HEK293 (cell line): ENCODE results near the gene KLHL35.

Experiments used
- CTCF ChIA-PET: fragments of 350-600 bp; formaldehyde crosslinking; extraction: SDS; loops from one replicate; lab custom pipeline; 2021; ENCODE audit warnings: antibody characterized with exemption; lab: Yijun Ruan, JAX
- POLR2A ChIA-PET: fragments of 300-600 bp; formaldehyde crosslinking; extraction: SDS; loops from one replicate; lab custom pipeline; 2020; ENCODE audit warnings: antibody characterized with exemption, inconsistent platforms; lab: Yijun Ruan, JAX
- H3K27ac ChIP-seq: fragments of 200-500 bp; sonication (Bioruptor generic); 2 replicates; pipeline ENCODE4 v1.5.1; 2014; ENCODE audit warnings: low read depth, low read length, control low read depth, inconsistent platforms; ENCODE audit errors: extremely low read depth
- H3K36me3 ChIP-seq, 2 experiments: fragments of 200-500 bp in 1 of 2; sonication (Bioruptor generic) in 1 of 2; 1 replicate in 1 of 2; 2 replicates in 1 of 2; pipeline ENCODE4 v1.5.1; 2014 to 2017; ENCODE audit warnings: inconsistent platforms in 2 of 2, low read length in 2 of 2; ENCODE audit not compliant: control insufficient read depth in 2 of 2, insufficient read depth in 1 of 2
- H3K4me1 ChIP-seq: fragments of 200-500 bp; sonication (Bioruptor generic); 2 replicates; pipeline ENCODE4 v1.5.1; 2014; ENCODE audit warnings: mild to moderate bottlenecking, low read length, inconsistent platforms; ENCODE audit not compliant: control insufficient read depth, insufficient read depth
- H3K4me3 ChIP-seq: 2 replicates; pipeline ENCODE4 v1.5.1; 2011; ENCODE audit warnings: low read depth, mild to moderate bottlenecking, control low read depth, low read length, moderate library complexity
- H3K9me3 ChIP-seq: fragments of 200-500 bp; sonication (Bioruptor generic); 2 replicates; pipeline ENCODE4 v1.5.1; 2014; ENCODE audit warnings: low read depth, low read length, inconsistent platforms; ENCODE audit not compliant: control insufficient read depth, insufficient read depth
- ZNF174 ChIP-seq: fragments of 450-650 bp; formaldehyde crosslinking; IDR thresholded peaks from 2 replicates; pipeline ENCODE4 v1.5.0; 2017; ENCODE audit warnings: missing biosample characterization, mild to moderate bottlenecking, missing genetic modification characterization
- ZNF335 ChIP-seq: fragments of 450-650 bp; formaldehyde crosslinking; conservative IDR thresholded peaks from 2 replicates; pipeline ENCODE4 v1.5.1; 2016; ENCODE audit warnings: missing biosample characterization, missing genetic modification characterization
- ZNF366 ChIP-seq: fragments of 450-650 bp; formaldehyde crosslinking; conservative IDR thresholded peaks from 2 replicates; pipeline ENCODE4 v1.5.1; 2016; ENCODE audit warnings: missing biosample characterization, missing genetic modification characterization
- ZNF623 ChIP-seq: fragments of 450-650 bp; formaldehyde crosslinking; IDR thresholded peaks from 2 replicates; pipeline ENCODE4 v1.5.1; 2016; ENCODE audit warnings: missing biosample characterization, missing genetic modification characterization
- TF ChIP-seq, protein P1 (sequence below): fragments of 450-650 bp; formaldehyde crosslinking; IDR thresholded peaks from 2 replicates; pipeline ENCODE4 v1.5.0; 2017; ENCODE audit warnings: missing biosample characterization, missing genetic modification characterization, borderline replicate concordance
- TF ChIP-seq, protein P2 (sequence below): fragments of 450-650 bp; formaldehyde crosslinking; optimal IDR thresholded peaks from 2 replicates; pipeline ENCODE3; 2016; ENCODE audit warnings: missing biosample characterization, mild to moderate bottlenecking, missing genetic modification characterization
- TF ChIP-seq, protein P3 (sequence below): fragments of 450-650 bp; IDR thresholded peaks from 2 replicates; pipeline ENCODE4 v1.5.1; 2018; ENCODE audit warnings: missing biosample characterization, mild to moderate bottlenecking, missing genetic modification characterization
- TF ChIP-seq, protein P4 (sequence below): sonication (generic); formaldehyde crosslinking; IDR thresholded peaks from 2 replicates; pipeline ENCODE4 v1.8.1; 2022; ENCODE audit warnings: mild to moderate bottlenecking, moderate library complexity, missing genetic modification reagents
- TF ChIP-seq, protein P5 (sequence below): fragments of 450-650 bp; formaldehyde crosslinking; IDR thresholded peaks from 2 replicates; pipeline ENCODE4 v1.5.1; 2016; ENCODE audit warnings: missing biosample characterization, missing genetic modification characterization
- TF ChIP-seq, protein P6 (sequence below): fragments of 450-650 bp; formaldehyde crosslinking; IDR thresholded peaks from 2 replicates; pipeline ENCODE4 v1.5.1; 2017; ENCODE audit warnings: missing biosample characterization, missing genetic modification characterization

Gene KLHL35

DNA sequence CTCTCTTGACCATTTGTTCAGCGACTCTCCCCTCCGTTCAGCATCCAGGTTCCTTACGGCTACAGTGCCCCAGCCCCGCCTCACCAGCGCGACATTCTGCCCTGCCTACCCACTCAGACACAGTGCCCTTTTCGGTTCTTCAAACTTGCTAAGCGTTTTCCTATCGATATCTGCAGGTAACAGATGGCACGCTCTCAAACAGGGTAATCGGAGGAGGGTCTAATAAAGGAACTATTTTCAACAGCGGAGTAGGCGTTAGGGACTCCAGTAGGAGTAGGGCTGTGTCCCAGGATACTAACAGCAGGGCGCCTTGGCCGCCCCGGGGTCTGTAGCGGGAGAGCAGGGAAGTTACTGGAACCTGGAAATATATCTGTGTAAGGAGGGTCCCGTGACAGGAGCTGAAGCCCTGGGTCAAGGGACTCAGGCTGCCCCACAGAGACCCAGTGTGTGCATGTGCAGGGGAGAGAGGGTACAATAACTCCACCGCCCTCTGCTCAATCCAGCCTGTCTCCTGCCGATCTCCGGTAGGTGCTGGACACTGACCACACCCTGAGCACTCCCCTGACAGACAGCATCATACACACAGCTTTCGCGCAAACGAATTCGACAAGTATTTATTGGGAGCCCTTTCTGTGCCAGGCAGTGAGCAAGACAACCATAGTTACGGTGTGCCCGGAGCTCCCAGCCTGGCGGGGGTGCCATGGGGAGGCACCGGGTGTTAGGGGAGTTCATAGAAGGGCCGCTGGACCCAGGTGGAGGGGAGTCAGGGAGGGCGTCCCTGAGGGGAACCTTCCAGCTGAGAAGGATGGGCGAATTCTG, 2.1 kb downstream of the KLHL35 start:
- Histone ChIP-seq H3K36me3 (no peaks in the 10 kb centered on the region), H3K9me3 (no peaks in the 10 kb centered on the region), H3K4me1 (no peaks in the 10 kb centered on the region), H3K27ac (no peak overlapping the region), H3K4me3 (no peak overlapping the region)
- POLR2A ChIA-PET = no interaction called here
- CTCF ChIA-PET = interaction anchor here (0.9 to 3.5 kb wide), 4 partner anchors 15 to 102 kb away, joined by 3 to 20 read pairs (median 4); no protein-coding TSS in a partner anchor
- TF ChIP-seq, protein P1, sequence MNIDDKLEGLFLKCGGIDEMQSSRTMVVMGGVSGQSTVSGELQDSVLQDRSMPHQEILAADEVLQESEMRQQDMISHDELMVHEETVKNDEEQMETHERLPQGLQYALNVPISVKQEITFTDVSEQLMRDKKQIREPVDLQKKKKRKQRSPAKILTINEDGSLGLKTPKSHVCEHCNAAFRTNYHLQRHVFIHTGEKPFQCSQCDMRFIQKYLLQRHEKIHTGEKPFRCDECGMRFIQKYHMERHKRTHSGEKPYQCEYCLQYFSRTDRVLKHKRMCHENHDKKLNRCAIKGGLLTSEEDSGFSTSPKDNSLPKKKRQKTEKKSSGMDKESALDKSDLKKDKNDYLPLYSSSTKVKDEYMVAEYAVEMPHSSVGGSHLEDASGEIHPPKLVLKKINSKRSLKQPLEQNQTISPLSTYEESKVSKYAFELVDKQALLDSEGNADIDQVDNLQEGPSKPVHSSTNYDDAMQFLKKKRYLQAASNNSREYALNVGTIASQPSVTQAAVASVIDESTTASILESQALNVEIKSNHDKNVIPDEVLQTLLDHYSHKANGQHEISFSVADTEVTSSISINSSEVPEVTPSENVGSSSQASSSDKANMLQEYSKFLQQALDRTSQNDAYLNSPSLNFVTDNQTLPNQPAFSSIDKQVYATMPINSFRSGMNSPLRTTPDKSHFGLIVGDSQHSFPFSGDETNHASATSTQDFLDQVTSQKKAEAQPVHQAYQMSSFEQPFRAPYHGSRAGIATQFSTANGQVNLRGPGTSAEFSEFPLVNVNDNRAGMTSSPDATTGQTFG (tag by site-specific recombination) = no peak
- TF ChIP-seq, protein P2, sequence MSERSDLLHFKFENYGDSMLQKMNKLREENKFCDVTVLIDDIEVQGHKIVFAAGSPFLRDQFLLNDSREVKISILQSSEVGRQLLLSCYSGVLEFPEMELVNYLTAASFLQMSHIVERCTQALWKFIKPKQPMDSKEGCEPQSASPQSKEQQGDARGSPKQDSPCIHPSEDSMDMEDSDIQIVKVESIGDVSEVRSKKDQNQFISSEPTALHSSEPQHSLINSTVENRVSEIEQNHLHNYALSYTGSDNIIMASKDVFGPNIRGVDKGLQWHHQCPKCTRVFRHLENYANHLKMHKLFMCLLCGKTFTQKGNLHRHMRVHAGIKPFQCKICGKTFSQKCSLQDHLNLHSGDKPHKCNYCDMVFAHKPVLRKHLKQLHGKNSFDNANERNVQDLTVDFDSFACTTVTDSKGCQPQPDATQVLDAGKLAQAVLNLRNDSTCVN (tag by site-specific recombination) = peak; percentile 3
- TF ChIP-seq ZNF623 (tag by site-specific recombination) (no peak), ZNF366 (tag by site-specific recombination) (no peak), ZNF335 (tag by site-specific recombination) (0 out of 2 replicates have a peak, but pooled peaks have one; percentile 24)

DNA sequence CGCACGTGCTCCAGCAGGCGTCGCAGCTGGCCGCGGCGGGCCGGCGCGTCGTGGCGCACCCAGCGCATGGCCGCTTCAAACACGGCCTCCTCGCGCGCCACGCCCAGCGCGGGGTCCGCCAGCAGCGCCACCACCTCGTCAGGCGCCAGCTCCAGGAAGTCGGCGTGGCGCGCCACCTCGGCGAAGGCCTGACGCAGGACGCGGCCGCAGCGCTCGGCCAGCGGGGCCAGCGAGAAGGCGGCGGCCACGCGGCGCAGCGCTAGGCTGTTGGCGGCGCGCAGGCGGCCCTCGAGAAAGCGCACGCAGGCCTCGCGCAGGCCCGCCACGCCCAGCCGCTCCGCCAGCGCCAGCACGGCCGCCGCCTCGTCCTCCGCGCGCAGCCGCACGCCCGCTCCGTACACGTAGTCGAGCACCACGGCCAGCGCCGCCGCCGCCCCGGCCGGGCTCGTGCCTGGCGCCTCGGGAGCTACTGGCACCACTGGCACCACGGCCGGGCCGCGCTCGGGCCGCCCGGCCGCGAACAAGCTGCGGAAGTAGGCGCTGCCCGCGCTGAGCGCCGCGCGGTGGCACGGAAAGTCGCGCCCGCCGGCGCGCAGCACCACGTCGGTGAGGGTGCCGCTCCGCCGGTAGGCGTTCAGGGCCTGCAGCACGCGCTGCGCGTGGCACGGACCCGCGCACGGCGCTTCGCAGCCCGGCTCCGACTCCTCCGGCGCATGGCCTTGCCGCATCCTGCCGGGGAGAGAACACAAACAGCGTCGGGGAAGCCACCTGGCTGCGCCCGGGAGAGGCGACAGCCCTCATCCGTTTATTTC, 2.9 kb downstream of the KLHL35 start:
- Histone ChIP-seq H3K36me3 (no peaks in the 10 kb centered on the region), H3K27ac (no peak overlapping the region), H3K4me3 (no peak overlapping the region), H3K9me3 (no peaks in the 10 kb centered on the region), H3K4me1 (no peaks in the 10 kb centered on the region)
- POLR2A ChIA-PET = no interaction called here
- CTCF ChIA-PET = interaction anchor here (1.0 to 3.5 kb wide), 3 partner anchors 15 to 103 kb away, joined by 4 to 20 read pairs (median 4); no protein-coding TSS in a partner anchor
- TF ChIP-seq, protein P3, sequence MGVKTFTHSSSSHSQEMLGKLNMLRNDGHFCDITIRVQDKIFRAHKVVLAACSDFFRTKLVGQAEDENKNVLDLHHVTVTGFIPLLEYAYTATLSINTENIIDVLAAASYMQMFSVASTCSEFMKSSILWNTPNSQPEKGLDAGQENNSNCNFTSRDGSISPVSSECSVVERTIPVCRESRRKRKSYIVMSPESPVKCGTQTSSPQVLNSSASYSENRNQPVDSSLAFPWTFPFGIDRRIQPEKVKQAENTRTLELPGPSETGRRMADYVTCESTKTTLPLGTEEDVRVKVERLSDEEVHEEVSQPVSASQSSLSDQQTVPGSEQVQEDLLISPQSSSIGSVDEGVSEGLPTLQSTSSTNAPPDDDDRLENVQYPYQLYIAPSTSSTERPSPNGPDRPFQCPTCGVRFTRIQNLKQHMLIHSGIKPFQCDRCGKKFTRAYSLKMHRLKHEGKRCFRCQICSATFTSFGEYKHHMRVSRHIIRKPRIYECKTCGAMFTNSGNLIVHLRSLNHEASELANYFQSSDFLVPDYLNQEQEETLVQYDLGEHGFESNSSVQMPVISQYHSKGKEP (tag by site-specific recombination) = no peak
- TF ChIP-seq, protein P4, sequence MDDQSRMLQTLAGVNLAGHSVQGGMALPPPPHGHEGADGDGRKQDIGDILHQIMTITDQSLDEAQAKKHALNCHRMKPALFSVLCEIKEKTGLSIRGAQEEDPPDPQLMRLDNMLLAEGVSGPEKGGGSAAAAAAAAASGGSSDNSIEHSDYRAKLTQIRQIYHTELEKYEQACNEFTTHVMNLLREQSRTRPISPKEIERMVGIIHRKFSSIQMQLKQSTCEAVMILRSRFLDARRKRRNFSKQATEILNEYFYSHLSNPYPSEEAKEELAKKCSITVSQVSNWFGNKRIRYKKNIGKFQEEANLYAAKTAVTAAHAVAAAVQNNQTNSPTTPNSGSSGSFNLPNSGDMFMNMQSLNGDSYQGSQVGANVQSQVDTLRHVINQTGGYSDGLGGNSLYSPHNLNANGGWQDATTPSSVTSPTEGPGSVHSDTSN (CRISPR knock-in tag) = peak; percentile 26; the same call in 1 of the 2 replicates
- TF ChIP-seq, protein P5, sequence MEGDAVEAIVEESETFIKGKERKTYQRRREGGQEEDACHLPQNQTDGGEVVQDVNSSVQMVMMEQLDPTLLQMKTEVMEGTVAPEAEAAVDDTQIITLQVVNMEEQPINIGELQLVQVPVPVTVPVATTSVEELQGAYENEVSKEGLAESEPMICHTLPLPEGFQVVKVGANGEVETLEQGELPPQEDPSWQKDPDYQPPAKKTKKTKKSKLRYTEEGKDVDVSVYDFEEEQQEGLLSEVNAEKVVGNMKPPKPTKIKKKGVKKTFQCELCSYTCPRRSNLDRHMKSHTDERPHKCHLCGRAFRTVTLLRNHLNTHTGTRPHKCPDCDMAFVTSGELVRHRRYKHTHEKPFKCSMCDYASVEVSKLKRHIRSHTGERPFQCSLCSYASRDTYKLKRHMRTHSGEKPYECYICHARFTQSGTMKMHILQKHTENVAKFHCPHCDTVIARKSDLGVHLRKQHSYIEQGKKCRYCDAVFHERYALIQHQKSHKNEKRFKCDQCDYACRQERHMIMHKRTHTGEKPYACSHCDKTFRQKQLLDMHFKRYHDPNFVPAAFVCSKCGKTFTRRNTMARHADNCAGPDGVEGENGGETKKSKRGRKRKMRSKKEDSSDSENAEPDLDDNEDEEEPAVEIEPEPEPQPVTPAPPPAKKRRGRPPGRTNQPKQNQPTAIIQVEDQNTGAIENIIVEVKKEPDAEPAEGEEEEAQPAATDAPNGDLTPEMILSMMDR (tag by site-specific recombination) = no peak
- TF ChIP-seq, protein P6, sequence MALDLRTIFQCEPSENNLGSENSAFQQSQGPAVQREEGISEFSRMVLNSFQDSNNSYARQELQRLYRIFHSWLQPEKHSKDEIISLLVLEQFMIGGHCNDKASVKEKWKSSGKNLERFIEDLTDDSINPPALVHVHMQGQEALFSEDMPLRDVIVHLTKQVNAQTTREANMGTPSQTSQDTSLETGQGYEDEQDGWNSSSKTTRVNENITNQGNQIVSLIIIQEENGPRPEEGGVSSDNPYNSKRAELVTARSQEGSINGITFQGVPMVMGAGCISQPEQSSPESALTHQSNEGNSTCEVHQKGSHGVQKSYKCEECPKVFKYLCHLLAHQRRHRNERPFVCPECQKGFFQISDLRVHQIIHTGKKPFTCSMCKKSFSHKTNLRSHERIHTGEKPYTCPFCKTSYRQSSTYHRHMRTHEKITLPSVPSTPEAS (tag by site-specific recombination) = no peak
- TF ChIP-seq, protein P2 (tag by site-specific recombination) = peak; percentile 52
- no peak for TF ChIP-seq ZNF174
